HCT116 (cell line): ENCODE data around the gene MCRS1. TPM values are rescaled to one million over a fixed set of nuclear protein-coding genes. Genes with fewer than 3 reads are reported as not detected.
A peak's percentile ranks its signal among the peaks of the same experiment; 100 is the strongest.

Source experiments
- ATAC-seq: fragments of 200-7000 bp; cut with Tn5 transposase; 2 replicates; pipeline ENCODE4 v1.9.1; 2020; ENCODE audit warnings: mild to moderate bottlenecking, moderate library complexity
- BruUV-seq: library from RNA; stranded (reverse); fragments of 400-500 nt; replicated peaks from 2 replicates; lab custom pipeline; 2021; lab: Mats Ljungman, UMichigan
- CTCF ChIA-PET: fragments of 300-600 bp; sonication (Branson Sonifier 250); formaldehyde crosslinking; loops from one replicate; lab custom pipeline; 2021; ENCODE audit warnings: antibody characterized with exemption; lab: Charles Lee
- POLR2A ChIA-PET: fragments of 300-600, 350-600 bp; sonication (Branson Sonifier 250); formaldehyde crosslinking; loops from one replicate; lab custom pipeline; 2021; ENCODE audit warnings: antibody characterized with exemption; lab: Charles Lee
- RAD21 ChIA-PET, 2 experiments: fragments of 300-600 bp; sonication (Branson Sonifier 250); formaldehyde crosslinking; loops; one replicate each; lab custom pipeline; 2023; ENCODE audit warnings: low total read pairs in 2 of 2; ENCODE audit not compliant: uncharacterized antibody in 2 of 2, unreplicated experiment in 2 of 2, low non-redundant PET in 1 of 2; lab: Charles Lee
- DNase-seq: peaks from one replicate; pipeline ENCODE4 v3.0.0-alpha.2; 2010; ENCODE audit warnings: low read depth, low spot score
- H2AFZ ChIP-seq: fragments of 200-600 bp; shearing (Covaris generic), sonication (generic); 2 replicates; pipeline ENCODE4 v1.6.1; 2017; ENCODE audit warnings: low read depth, mixed run types, mixed read lengths, antibody characterized with exemption, low read length; ENCODE audit not compliant: poor library complexity, severe bottlenecking
- H3K27ac ChIP-seq: 2 replicates; pipeline ENCODE4 v1.5.1; 2012; ENCODE audit warnings: low read depth, low read length
- H3K27me3 ChIP-seq: fragments of 200-600 bp; sonication (generic); 2 replicates; pipeline ENCODE4 v1.6.1; 2016; ENCODE audit warnings: mixed run types, low read length, mixed read lengths; ENCODE audit not compliant: insufficient read depth
- H3K36me3 ChIP-seq, 2 experiments: fragments of 200-500 bp in 1 of 2; fragments of 200-600 bp in 1 of 2; sonication (Bioruptor generic) in 1 of 2; sonication (generic) in 1 of 2; 2 replicates each; pipeline versions ENCODE4 v1.5.1 to v1.6.1; 2014 to 2016; ENCODE audit warnings: low read length in 2 of 2, inconsistent platforms in 1 of 2, mixed read lengths in 1 of 2, mixed run types in 1 of 2; ENCODE audit not compliant: insufficient read depth in 2 of 2, control insufficient read depth in 1 of 2
- H3K4me1 ChIP-seq, 2 experiments: fragments of 200-600 bp in 1 of 2; sonication (generic) in 1 of 2; 2 replicates each; pipeline versions ENCODE4 v1.5.1 to v1.6.1; 2012 to 2017; ENCODE audit warnings: low read length in 2 of 2, inconsistent platforms in 1 of 2, mild to moderate bottlenecking in 1 of 2, mixed read lengths in 1 of 2, mixed run types in 1 of 2, moderate library complexity in 1 of 2; ENCODE audit not compliant: insufficient read depth in 2 of 2, control insufficient read depth in 1 of 2
- H3K4me2 ChIP-seq: fragments of 200-600 bp; sonication (generic); 2 replicates; pipeline ENCODE4 v1.6.1; 2017; ENCODE audit warnings: mixed run types, low read length, mixed read lengths
- H3K4me3 ChIP-seq, 2 experiments: fragments of 200-600 bp in 1 of 2; sonication (generic) in 1 of 2; replicated peaks in 1 of 2; 2 replicates each; pipeline ENCODE4 v1.5.1; 2011 to 2016; ENCODE audit warnings: low read length in 2 of 2, control low read depth in 1 of 2, low read depth in 1 of 2, mild to moderate bottlenecking in 1 of 2, mixed read lengths in 1 of 2, mixed run types in 1 of 2
- H3K79me2 ChIP-seq: fragments of 200-600 bp; sonication (generic); 2 replicates; pipeline ENCODE4 v1.6.1; 2017; ENCODE audit warnings: mild to moderate bottlenecking, mixed run types, low read length, moderate library complexity, mixed read lengths; ENCODE audit not compliant: insufficient read depth
- H3K9ac ChIP-seq: fragments of 200-600 bp; sonication (generic); 2 replicates; pipeline ENCODE4 v1.6.1; 2016; ENCODE audit warnings: low read length, mixed read lengths
- H3K9me2 ChIP-seq: fragments of 200-600 bp; sonication (generic), shearing (Covaris generic); 2 replicates; pipeline ENCODE4 v1.6.1; 2017; ENCODE audit warnings: mixed run types, mild to moderate bottlenecking, moderate library complexity; ENCODE audit not compliant: insufficient read depth
- H3K9me3 ChIP-seq, 2 experiments: fragments of 200-500 bp in 1 of 2; fragments of 200-600 bp in 1 of 2; sonication (Bioruptor generic) in 1 of 2; sonication (generic) in 1 of 2; 2 replicates each; pipeline ENCODE4 v1.6.1; 2014 to 2017; ENCODE audit warnings: low read length in 2 of 2, mixed read lengths in 2 of 2, inconsistent platforms in 1 of 2, low read depth in 1 of 2, mild to moderate bottlenecking in 1 of 2, mixed run types in 1 of 2, moderate library complexity in 1 of 2; ENCODE audit not compliant: control insufficient read depth in 1 of 2, insufficient read depth in 1 of 2
- H4K20me1 ChIP-seq: fragments of 200-600 bp; sonication (generic), shearing (Covaris generic); 2 replicates; pipeline ENCODE4 v1.6.1; 2017; ENCODE audit warnings: mixed run types, mild to moderate bottlenecking, moderate library complexity; ENCODE audit not compliant: insufficient read depth
- ATF3 ChIP-seq: IDR thresholded peaks from 2 replicates; pipeline ENCODE4 v1.6.1; 2012
- CBX3 ChIP-seq: IDR thresholded peaks from 2 replicates; pipeline ENCODE4 v1.6.1; 2012; ENCODE audit warnings: low read depth
- FOSL1 ChIP-seq: IDR thresholded peaks from 2 replicates; pipeline ENCODE4 v1.6.1; 2012; ENCODE audit warnings: low read depth
- JUND ChIP-seq: IDR thresholded peaks from 2 replicates; pipeline ENCODE4 v1.6.1; 2012
- MAX ChIP-seq: IDR thresholded peaks from 2 replicates; pipeline ENCODE4 v1.6.1; 2012
- POLR2A ChIP-seq: IDR thresholded peaks from 2 replicates; pipeline ENCODE4 v1.7.0; 2011; ENCODE audit warnings: borderline replicate concordance; ENCODE audit not compliant: insufficient read depth, insufficient read length; ENCODE audit errors: extremely low read depth
- RAD21 ChIP-seq: IDR thresholded peaks from 2 replicates; pipeline ENCODE4 v1.6.1; 2012; ENCODE audit warnings: low read depth, mild to moderate bottlenecking
- REST ChIP-seq: IDR thresholded peaks from 2 replicates; pipeline ENCODE4 v1.6.1; 2012; ENCODE audit warnings: low read depth
- SP1 ChIP-seq: IDR thresholded peaks from 2 replicates; pipeline ENCODE4 v1.6.1; 2012; ENCODE audit warnings: low read depth
- YY1 ChIP-seq: IDR thresholded peaks from 2 replicates; pipeline ENCODE4 v1.6.1; 2011; ENCODE audit warnings: low read length, low read depth, moderate library complexity, mild to moderate bottlenecking; ENCODE audit not compliant: insufficient replicate concordance; ENCODE audit errors: extremely low read depth
- ZBTB33 ChIP-seq: IDR thresholded peaks from 2 replicates; pipeline ENCODE4 v1.6.1; 2011; ENCODE audit warnings: mild to moderate bottlenecking, low read length, moderate library complexity; ENCODE audit not compliant: insufficient replicate concordance; ENCODE audit errors: extremely low read depth
- ZFX ChIP-seq: fragments of 450-650 bp; IDR thresholded peaks from 2 replicates; pipeline ENCODE4 v1.6.1; 2017
- ZNF274 ChIP-seq: fragments of 200-500 bp; sonication (Bioruptor generic); IDR thresholded peaks from 2 replicates; pipeline ENCODE4 v1.6.1; 2014; ENCODE audit warnings: mild to moderate bottlenecking, low read depth, low read length, inconsistent platforms
- intact Hi-C: fragments of 100-400 bp; cut with micrococcal nuclease; formaldehyde crosslinking; loops from 2 replicates; pipeline ENCODE4 v1.10.0; 2022
- total RNA-seq: library from RNA; stranded (reverse); gene quantifications from one replicate; pipeline ENCODE4 v1.2.1, GENCODE V29; 2021; ENCODE audit not compliant: unreplicated experiment

Gene MCRS1
- total RNA-seq, 1 experiment from 2014 or later, result 91.9 TPM

- no TSS peak for BruUV-seq
- ATAC-seq, result no peak
- RAD21 ChIA-PET, result no interaction called here
- Histone ChIP-seq H4K20me1 (no peaks in the 10 kb centered on the region), H3K4me2 (peak overlapping the region; percentile 100), H2AFZ (no peak overlapping the region), H3K4me1 (peaks cover 40 to 53% of the 10 kb centered on the region in 2 experiments), H3K79me2 (peaks cover 16% of the 10 kb centered on the region), H3K9me3 (no peaks in the 10 kb centered on the region), H3K27ac (peak overlapping the region; percentile 6; the same call in 1 of the 2 replicates), H3K27me3 (no peaks in the 10 kb centered on the region), H3K4me3 (peak overlapping the region; percentile 87 to 89), H3K9ac (no peak overlapping the region; the same call in 1 of the 2 replicates), H3K9me2 (no peaks in the 10 kb centered on the region), H3K36me3 (peaks cover 0 to 7% of the 10 kb centered on the region in 2 experiments; a peak in 2 of 4 replicates)
- CTCF ChIA-PET, result interaction anchor here (1.6 kb wide), 1 partner anchor 180 kb away, joined by 5 read pairs; no protein-coding TSS in a partner anchor
- POLR2A ChIA-PET, result interaction anchor here (0.8 kb wide), 1 partner anchor 33 kb away, joined by 3 read pairs; no protein-coding TSS in a partner anchor
- intact Hi-C loops, result no loop called here
- DNase-seq, result no peak
- TF ChIP-seq CBX3, result no peak
- TF ChIP-seq YY1, result no peak
- TF ChIP-seq RAD21, result no peak
- TF ChIP-seq MAX, result no peak
- no peak for TF ChIP-seq ATF3
- TF ChIP-seq SP1, result no peak
- TF ChIP-seq POLR2A, result no peak
- no peak for TF ChIP-seq FOSL1
- TF ChIP-seq ZFX, result no peak
- TF ChIP-seq JUND, result no peak
- TF ChIP-seq REST, result no peak
- TF ChIP-seq ZBTB33, result no peak
- no peak for TF ChIP-seq ZNF274
Measured at GRCh38 chr12:49537752-49538509, 30.0 kb downstream of the MCRS1 start.
